Measurements from ENCODE around the gene TIGAR.
A peak's percentile ranks its signal among the peaks of the same experiment; 100 is the strongest.

Gene TIGAR

DNA sequence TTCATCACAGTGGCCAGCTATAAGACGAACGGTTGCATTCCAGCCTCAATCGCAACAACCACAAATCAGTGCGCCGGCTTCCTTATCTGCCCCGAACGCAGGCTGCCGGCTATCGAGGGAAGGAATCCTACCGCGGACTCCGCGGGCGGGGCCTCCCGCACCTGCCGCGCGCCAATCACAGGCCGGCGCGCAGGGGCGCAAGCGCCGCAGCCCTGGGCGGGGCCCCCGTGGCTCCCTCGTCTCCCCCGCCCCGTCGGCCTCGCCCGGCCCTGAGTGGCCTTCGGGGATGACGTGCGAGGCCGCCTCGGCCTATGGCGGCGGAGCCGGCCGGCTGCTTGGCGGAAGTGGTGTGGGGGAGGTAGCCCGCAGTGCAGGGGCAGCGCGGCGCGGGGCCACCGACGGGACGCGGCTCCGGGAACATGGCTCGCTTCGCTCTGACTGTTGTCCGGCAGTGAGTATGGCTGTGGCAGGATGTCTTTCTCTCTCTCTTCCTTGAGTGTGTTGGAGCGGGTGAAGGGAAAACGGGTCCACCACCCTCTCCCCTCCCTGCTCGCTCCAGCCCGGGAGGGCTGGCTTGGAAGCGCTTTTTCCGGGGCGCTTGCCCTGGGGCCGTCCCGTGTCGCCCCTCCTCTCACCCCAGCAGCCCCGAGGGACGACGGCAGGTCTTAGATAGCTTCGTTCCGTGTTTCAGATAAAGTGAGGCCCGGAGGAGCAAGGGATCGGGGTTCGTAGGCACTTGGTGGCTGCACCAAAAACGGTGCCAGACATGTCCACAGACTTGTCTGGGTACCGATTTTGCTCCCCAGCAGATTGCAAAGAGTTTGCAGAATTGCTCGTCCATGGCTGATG, at the start of gene TIGAR:
Gene TIGAR, plus strand, starts transcription at position 361 of the 849 bp plus-strand sequence. Its CDS starts 59 bp downstream, at position 420.
- DNase-seq = peak; percentile 91

DNA sequence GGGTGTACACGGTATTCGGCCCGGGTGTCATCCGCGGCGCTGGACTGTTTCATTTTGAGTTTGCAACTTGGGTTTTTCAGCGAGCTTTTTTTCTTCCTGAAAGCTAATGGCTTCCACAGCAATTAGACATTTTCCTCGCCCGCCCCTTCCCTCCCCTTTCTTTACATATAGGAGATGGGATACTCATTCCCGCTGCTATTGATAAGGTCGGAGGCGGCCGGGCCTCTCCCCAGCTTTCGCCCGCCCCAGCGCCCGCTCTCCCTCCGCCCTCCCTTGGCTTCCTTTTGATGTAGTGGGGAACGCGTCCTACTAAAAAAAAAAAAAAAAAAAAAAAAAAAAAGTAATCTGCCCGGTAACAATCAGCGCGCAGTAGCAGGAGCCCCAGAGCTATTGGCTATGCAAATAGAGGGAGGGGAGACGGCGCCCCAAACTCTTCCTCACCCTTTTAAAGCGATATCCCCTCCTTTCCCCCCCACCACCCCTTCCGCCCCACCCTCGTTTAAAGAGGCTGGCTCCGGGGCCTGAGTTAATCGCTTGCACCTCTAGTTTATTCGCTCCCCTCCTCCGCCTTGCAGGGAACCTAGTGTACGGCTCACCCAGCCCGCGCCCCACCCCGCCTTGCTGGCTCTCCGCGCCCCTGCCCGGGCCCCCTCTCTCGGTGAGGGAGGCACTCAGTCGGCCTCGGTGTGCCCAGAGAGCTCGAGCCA, 49.1 kb upstream of the TIGAR start:
- peak; percentile 86 for DNase-seq

GRCh38 chr12:4272424-4273272, 48.4 kb upstream of the TIGAR start:
- peak; percentile 79 for DNase-seq

DNA sequence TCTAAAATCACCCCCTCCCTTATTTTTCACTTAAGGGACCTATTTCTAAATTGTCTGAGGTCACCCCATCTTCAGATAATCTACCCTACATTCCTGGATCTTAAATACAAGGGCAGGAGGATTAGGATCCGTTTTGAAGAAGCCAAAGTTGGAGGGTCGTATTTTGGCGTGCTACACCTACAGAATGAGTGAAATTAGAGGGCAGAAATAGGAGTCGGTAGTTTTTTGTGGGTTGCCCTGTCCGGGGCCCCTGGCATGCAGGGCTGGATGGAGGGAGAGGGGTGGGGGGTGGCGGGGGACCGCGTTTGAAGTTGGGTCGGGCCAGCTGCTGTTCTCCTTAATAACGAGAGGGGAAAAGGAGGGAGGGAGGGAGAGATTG, 47.8 kb upstream of the TIGAR start:
- DNase-seq = no peak

DNA sequence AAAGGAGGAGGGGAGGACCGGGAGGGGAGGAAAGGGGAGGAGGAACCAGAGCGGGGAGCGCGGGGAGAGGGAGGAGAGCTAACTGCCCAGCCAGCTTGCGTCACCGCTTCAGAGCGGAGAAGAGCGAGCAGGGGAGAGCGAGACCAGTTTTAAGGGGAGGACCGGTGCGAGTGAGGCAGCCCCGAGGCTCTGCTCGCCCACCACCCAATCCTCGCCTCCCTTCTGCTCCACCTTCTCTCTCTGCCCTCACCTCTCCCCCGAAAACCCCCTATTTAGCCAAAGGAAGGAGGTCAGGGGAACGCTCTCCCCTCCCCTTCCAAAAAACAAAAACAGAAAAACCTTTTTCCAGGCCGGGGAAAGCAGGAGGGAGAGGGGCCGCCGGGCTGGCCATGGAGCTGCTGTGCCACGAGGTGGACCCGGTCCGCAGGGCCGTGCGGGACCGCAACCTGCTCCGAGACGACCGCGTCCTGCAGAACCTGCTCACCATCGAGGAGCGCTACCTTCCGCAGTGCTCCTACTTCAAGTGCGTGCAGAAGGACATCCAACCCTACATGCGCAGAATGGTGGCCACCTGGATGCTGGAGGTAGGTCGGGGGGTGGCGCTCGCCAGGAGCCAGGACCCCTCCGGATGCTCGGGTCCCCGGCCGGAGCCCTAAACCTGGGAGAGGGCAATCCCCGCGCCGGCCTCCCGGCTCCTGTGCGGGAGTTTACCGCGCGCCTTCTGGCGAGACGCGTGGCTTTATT, 47.2 kb upstream of the TIGAR start, which contains the start of gene CCND2:
Gene CCND2, plus strand, starts transcription at position 111 of the 744 bp plus-strand sequence. Its CDS starts 279 bp downstream, at position 390.
- DNase-seq = peak; percentile 81

DNA sequence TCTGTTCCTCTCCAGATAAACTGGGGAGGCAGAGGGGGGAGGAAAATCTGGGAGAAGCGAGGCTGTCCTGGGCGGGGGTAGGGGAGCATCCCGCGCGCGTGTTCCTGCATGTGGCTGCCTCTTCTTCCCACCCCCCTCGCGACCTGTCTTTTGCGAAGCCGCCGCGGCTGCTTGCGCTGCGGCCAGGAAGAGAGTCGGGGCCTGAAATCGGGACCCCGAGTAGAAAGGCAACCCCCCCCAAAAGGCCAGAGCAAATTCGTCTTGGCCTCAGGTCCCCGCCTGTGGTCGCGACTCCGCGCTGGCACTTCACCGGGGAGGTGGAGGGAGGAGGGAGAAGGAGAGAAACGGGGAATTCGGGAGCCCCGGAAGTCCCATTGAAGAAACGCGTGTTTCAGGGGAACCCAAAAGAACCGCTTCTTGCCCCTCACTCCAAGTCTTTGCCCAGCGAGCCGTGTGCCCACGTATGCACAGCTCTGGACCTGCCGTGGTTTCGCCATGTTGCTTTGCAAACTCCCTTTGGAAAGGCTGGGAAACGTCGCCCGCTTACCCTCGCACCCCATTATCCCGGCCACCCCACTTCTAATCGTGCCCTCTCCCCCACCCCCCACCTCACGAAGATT, 46.5 kb upstream of the TIGAR start:
- DNase-seq = peak; percentile 47

- no peak for DNase-seq
Measured at GRCh38 chr12:4275016-4275869, 45.8 kb upstream of the TIGAR start.

- no peak for DNase-seq
Measured at GRCh38 chr12:4275870-4276301, 45.1 kb upstream of the TIGAR start.

GRCh38 chr12:4276524-4277204, 44.3 kb upstream of the TIGAR start:
- peak; percentile 79 for DNase-seq

DNA sequence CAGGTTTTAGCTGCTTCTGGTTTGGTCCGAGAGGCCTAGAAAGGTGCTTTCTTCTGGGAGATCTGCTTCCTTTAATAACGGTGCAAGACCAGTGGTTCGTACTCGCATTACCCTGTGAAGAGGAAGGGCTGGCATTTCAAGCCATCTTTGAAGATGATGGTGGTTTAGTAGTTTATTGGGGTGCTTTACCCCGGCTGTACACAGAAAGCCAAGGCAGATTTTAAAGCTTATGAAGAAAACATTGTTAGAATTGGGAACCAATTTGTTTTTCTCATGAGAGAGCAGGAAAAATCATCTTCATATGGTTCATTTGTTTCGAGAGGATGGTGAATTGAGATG, 43.8 kb upstream of the TIGAR start:
- no peak for DNase-seq

GRCh38 chr12:4277857-4278256, 43.2 kb upstream of the TIGAR start:
- DNase-seq = no peak

DNA sequence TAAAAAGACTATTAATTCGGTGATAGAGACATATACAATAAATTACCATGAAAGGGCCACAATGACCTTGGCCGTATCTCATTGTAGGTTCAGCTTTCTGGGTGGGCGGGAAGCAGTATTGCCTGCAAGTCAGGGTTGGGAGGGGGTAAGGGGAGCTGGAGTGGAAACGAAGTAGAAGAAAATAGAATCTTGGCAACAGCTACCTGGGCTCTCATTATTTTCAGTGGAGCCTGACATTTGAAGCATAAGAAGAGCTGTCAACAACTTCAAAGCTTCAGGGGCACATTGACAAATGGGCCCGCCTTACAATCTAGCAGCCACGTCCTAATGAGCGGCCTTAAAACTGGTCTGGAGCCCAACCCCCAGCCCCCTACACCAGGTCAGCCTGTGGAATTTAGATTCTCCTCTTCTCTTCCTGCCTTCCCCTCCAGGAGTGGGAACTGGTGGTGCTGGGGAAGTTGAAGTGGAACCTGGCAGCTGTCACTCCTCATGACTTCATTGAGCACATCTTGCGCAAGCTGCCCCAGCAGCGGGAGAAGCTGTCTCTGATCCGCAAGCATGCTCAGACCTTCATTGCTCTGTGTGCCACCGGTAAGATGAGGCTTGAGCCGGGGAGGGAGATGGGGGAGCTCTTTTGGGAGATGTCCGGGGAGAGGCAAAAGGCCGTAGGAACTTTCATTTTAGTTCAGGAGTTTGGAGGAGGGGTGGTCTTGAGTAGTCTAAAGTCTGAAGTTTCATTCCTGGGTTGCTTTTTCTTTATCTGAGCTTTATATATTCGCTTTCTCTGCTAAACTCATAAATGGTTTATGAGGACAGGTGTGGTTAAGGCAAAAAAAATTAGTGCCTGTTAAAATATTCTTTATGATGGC, 42.5 kb upstream of the TIGAR start:
- no peak for DNase-seq

DNA sequence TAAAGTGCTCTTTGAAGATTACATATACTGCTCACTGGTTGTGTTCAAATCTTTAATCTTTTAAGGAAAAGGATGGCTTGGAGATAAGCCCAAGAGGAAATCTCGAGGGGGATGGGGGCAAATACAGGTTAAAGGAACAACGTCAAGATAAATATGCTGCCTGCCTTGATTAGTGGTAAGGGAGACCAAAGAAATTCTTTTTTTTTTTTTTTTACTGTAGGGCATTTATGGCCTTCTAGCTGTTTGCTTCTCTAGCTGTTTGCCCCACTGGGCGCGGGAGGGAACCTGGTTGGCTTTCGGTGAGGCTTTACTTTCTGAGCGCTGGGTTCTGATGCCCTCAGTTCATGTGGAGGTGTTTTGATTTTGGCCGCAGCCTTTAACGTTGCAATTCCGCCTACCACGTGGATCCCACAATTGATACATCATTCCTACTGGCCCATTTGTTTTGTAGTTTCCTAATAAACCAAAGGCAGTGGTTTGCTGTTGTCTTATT, 41.8 kb upstream of the TIGAR start:
- no peak for DNase-seq

DNA sequence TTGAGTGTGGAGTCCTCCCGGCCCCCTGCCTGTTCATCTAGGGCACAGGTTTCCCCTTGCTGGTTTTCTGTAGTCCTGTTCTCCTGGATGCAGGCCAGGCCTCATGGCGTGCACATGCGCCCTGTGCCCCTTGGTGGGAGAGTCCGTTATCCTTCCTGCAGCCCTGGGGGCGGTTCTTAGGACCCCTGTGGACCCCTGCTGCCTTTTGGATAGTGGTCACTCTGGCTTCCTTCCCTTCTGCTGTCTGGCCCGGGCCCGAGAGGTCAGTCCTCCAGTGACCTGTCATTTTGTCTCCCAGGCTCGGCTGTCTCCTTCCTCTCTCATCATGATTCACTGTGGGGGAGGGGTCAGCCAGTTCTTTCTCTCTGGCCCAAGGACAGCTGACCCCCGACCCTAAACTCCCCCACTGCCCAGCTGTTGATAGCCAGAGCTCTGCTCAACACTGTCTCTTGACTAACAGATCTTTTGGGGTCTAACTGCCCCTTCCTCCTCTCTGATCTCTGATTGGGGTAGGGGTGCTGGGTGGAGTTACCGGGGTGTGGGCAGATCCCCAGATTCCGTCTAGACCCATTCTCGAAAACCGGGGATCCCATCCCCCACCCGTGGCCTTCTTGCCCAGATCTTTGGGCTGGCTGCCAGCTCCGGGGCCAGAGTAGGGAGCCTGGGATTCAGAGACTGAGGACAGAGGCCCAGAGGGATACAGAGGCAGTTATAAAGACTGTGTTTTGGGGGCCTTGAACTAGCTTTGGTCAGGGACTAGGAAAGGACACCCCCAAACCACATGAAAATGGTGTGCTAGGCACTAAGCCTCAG, 40.5 kb upstream of the TIGAR start:
- DNase-seq = no peak

DNA sequence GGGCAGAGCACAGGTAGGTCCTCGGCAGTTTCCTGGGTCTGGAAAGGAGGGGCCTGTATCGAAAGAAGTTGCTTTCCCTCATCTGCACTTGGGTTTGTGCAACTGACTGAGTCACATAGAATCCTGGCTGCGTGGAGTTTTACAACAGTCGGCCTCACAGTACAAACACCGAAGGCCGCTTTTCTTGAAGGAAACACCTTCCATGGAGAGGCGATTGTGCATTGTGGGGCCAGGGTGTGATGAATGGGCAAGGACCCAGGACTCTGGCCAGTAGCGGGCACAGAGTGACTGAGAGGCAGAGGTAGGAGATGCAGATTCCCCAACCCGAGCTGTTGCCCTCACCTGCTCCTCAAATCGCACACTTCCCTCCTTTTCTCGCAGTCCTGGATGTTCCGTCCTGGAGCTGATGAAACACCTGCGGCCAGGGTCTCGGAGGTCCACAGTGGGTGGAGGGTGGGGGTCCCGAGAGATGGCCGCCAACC, 39.8 kb upstream of the TIGAR start:
- no peak for DNase-seq

DNA sequence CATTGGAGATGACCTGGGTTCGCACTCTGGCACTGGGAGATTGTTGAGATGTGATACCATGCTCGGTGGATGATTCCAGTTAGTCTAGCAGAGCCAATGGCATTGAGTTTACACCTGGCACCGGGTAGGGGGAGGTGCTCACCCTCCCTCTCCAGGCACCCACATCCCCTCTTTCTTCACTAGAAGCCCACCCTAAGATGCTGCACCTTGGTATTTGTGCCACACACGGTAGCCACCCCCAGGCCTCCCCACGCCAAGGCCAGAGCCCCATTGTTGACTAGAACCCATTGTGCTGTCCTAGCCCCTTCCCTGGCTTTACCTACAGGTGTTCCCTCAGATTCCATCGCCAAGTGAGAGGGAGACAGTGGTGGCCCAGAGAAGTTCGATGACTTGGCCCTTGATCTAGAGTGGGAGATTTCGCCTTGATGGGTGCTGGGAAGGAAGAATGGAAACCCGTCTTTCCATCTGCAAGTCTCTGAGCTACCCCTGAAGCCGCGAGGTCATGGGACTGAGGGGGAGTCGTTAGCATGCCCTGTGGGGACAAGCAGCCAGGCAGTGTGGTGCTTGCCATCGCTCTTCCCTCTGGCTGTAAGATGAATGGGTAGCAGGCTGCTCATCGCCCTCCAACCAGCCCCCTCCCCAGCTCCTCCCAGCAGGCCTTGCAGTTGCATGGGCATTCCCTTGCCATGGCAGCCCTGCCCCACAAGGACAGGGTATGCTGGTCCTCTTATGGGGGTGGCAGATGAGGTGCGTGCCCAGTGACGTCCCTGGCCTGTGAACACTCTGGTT, 38.7 kb upstream of the TIGAR start:
- DNase-seq = no peak

- no peak for DNase-seq
Measured at GRCh38 chr12:4282892-4283511, 38.0 kb upstream of the TIGAR start.

All from stimulated activated CD4-positive, alpha-beta T cell treated with anti-CD3 and anti-CD28 coated beads, Interleukin-4, amount 100 ng/mL, for 1 hour (primary cell).